WTC11 (cell line): ENCODE data around the gene SGSM2.

Experiments
- ATF1 ChIP-seq: sonication (generic); formaldehyde crosslinking; IDR thresholded peaks from 2 replicates; pipeline ENCODE4 v1.8.1; 2023; ENCODE audit warnings: mild to moderate bottlenecking, moderate library complexity, missing genetic modification reagents
- FOXJ3 ChIP-seq: sonication (generic); formaldehyde crosslinking; IDR thresholded peaks from 2 replicates; pipeline ENCODE4 v1.9.0; 2021; ENCODE audit warnings: missing genetic modification reagents, mild to moderate bottlenecking, borderline replicate concordance
- NR3C1 ChIP-seq: sonication (generic); formaldehyde crosslinking; conservative IDR thresholded peaks from 2 replicates; pipeline ENCODE4 v1.8.1; 2023; ENCODE audit warnings: low read depth, mild to moderate bottlenecking, missing genetic modification reagents
- TF ChIP-seq, protein P1 (sequence below): sonication (generic); formaldehyde crosslinking; IDR thresholded peaks from 2 replicates; pipeline ENCODE4 v1.8.1; 2022; ENCODE audit warnings: low read depth, missing genetic modification reagents, borderline replicate concordance
- TF ChIP-seq, protein P2 (sequence below): sonication (generic); formaldehyde crosslinking; IDR thresholded peaks from 2 replicates; pipeline ENCODE4 v1.8.1; 2023; ENCODE audit warnings: mild to moderate bottlenecking, missing genetic modification reagents
- TF ChIP-seq, protein P3 (sequence below): fragments of 200-600 bp; IDR thresholded peaks from 2 replicates; pipeline ENCODE4 v1.8.0; 2022; ENCODE audit warnings: antibody characterized with exemption
- TF ChIP-seq, protein P4 (sequence below): sonication (generic); formaldehyde crosslinking; IDR thresholded peaks from 2 replicates; pipeline ENCODE4 v1.8.0; 2022; ENCODE audit warnings: mild to moderate bottlenecking, missing genetic modification reagents
- TF ChIP-seq, protein P5 (sequence below): sonication (generic); formaldehyde crosslinking; IDR thresholded peaks from 2 replicates; pipeline ENCODE4 v1.8.1; 2023; ENCODE audit warnings: mild to moderate bottlenecking, missing genetic modification reagents, moderate library complexity
- TF ChIP-seq, protein P6 (sequence below): sonication (generic); formaldehyde crosslinking; IDR thresholded peaks from 2 replicates; pipeline ENCODE4 v1.8.1; 2023; ENCODE audit warnings: mild to moderate bottlenecking, moderate library complexity, missing genetic modification reagents
- TF ChIP-seq, protein P7 (sequence below): sonication (generic); formaldehyde crosslinking; IDR thresholded peaks from 2 replicates; pipeline ENCODE4 v1.8.1; 2023; ENCODE audit warnings: mild to moderate bottlenecking, missing genetic modification reagents, moderate library complexity
- TF ChIP-seq, protein P8 (sequence below): sonication (generic); formaldehyde crosslinking; IDR thresholded peaks from 2 replicates; pipeline ENCODE4 v1.8.0; 2023; ENCODE audit warnings: missing genetic modification reagents

DNA sequence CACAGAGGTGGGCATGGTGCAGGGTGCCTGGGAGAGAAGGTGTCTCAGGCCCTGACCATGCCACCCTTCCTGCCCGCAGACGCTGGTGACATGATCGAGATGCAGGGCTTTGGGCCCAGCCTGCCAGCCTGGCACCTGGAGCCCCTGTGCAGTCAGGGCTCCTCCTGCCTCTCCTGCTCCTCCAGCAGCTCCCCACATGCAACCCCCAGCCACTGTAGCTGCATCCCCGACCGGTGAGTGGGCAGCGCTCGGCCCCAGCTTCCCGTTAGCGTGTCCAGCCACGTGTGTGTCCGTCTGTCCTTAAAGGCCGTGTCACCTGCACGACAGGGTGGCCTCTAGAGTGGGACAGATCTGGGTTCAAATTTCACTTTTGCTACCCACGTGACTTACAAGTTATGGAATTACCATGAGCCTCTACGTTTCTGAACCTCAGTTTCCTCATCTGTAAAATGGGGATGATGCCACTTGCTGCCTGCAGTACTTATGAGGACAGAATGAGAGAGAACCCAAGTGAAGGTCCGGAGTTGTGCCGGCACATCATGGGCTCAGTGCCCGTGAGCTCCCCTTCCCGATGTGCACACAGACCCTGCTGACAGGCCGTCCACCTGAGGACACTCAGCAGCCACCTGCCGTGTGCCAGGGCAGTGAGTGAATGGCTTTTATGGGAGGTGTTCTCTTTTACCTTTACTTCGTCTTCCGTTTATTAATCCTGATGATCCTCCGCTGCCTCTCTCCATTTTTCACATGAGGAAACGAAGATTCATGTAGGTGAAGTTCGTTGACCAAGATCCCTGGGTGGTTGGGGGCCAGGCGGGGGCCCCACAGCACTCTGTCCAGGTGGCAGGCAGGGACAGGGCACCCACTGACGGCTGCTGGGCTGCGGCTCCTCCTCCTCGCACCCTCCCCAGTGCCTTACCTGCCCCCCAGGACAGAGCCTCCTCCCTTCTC is 34.2 kb downstream of the SGSM2 start:
- TF ChIP-seq, protein P1, sequence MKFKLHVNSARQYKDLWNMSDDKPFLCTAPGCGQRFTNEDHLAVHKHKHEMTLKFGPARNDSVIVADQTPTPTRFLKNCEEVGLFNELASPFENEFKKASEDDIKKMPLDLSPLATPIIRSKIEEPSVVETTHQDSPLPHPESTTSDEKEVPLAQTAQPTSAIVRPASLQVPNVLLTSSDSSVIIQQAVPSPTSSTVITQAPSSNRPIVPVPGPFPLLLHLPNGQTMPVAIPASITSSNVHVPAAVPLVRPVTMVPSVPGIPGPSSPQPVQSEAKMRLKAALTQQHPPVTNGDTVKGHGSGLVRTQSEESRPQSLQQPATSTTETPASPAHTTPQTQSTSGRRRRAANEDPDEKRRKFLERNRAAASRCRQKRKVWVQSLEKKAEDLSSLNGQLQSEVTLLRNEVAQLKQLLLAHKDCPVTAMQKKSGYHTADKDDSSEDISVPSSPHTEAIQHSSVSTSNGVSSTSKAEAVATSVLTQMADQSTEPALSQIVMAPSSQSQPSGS (CRISPR knock-in tag), result no peak
- TF ChIP-seq, protein P2, sequence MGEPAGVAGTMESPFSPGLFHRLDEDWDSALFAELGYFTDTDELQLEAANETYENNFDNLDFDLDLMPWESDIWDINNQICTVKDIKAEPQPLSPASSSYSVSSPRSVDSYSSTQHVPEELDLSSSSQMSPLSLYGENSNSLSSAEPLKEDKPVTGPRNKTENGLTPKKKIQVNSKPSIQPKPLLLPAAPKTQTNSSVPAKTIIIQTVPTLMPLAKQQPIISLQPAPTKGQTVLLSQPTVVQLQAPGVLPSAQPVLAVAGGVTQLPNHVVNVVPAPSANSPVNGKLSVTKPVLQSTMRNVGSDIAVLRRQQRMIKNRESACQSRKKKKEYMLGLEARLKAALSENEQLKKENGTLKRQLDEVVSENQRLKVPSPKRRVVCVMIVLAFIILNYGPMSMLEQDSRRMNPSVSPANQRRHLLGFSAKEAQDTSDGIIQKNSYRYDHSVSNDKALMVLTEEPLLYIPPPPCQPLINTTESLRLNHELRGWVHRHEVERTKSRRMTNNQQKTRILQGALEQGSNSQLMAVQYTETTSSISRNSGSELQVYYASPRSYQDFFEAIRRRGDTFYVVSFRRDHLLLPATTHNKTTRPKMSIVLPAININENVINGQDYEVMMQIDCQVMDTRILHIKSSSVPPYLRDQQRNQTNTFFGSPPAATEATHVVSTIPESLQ, result no peak
- TF ChIP-seq FOXJ3, result no peak
- TF ChIP-seq, protein P3, sequence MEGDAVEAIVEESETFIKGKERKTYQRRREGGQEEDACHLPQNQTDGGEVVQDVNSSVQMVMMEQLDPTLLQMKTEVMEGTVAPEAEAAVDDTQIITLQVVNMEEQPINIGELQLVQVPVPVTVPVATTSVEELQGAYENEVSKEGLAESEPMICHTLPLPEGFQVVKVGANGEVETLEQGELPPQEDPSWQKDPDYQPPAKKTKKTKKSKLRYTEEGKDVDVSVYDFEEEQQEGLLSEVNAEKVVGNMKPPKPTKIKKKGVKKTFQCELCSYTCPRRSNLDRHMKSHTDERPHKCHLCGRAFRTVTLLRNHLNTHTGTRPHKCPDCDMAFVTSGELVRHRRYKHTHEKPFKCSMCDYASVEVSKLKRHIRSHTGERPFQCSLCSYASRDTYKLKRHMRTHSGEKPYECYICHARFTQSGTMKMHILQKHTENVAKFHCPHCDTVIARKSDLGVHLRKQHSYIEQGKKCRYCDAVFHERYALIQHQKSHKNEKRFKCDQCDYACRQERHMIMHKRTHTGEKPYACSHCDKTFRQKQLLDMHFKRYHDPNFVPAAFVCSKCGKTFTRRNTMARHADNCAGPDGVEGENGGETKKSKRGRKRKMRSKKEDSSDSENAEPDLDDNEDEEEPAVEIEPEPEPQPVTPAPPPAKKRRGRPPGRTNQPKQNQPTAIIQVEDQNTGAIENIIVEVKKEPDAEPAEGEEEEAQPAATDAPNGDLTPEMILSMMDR, result no peak
- TF ChIP-seq, protein P4, sequence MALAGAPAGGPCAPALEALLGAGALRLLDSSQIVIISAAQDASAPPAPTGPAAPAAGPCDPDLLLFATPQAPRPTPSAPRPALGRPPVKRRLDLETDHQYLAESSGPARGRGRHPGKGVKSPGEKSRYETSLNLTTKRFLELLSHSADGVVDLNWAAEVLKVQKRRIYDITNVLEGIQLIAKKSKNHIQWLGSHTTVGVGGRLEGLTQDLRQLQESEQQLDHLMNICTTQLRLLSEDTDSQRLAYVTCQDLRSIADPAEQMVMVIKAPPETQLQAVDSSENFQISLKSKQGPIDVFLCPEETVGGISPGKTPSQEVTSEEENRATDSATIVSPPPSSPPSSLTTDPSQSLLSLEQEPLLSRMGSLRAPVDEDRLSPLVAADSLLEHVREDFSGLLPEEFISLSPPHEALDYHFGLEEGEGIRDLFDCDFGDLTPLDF, result no peak
- TF ChIP-seq, protein P5, sequence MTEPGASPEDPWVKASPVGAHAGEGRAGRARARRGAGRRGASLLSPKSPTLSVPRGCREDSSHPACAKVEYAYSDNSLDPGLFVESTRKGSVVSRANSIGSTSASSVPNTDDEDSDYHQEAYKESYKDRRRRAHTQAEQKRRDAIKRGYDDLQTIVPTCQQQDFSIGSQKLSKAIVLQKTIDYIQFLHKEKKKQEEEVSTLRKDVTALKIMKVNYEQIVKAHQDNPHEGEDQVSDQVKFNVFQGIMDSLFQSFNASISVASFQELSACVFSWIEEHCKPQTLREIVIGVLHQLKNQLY (CRISPR knock-in tag), result no peak
- TF ChIP-seq, protein P6, sequence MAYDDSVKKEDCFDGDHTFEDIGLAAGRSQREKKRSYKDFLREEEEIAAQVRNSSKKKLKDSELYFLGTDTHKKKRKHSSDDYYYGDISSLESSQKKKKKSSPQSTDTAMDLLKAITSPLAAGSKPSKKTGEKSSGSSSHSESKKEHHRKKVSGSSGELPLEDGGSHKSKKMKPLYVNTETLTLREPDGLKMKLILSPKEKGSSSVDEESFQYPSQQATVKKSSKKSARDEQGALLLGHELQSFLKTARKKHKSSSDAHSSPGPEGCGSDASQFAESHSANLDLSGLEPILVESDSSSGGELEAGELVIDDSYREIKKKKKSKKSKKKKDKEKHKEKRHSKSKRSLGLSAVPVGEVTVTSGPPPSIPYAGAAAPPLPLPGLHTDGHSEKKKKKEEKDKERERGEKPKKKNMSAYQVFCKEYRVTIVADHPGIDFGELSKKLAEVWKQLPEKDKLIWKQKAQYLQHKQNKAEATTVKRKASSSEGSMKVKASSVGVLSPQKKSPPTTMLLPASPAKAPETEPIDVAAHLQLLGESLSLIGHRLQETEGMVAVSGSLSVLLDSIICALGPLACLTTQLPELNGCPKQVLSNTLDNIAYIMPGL (CRISPR knock-in tag), result no peak
- TF ChIP-seq NR3C1 (CRISPR knock-in tag), result no peak
- TF ChIP-seq, protein P7, sequence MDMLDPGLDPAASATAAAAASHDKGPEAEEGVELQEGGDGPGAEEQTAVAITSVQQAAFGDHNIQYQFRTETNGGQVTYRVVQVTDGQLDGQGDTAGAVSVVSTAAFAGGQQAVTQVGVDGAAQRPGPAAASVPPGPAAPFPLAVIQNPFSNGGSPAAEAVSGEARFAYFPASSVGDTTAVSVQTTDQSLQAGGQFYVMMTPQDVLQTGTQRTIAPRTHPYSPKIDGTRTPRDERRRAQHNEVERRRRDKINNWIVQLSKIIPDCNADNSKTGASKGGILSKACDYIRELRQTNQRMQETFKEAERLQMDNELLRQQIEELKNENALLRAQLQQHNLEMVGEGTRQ (CRISPR knock-in tag), result no peak
- no peak for TF ChIP-seq ATF1 (CRISPR knock-in tag)
- TF ChIP-seq, protein P8, sequence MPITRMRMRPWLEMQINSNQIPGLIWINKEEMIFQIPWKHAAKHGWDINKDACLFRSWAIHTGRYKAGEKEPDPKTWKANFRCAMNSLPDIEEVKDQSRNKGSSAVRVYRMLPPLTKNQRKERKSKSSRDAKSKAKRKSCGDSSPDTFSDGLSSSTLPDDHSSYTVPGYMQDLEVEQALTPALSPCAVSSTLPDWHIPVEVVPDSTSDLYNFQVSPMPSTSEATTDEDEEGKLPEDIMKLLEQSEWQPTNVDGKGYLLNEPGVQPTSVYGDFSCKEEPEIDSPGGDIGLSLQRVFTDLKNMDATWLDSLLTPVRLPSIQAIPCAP (CRISPR knock-in tag), result no peak
